HG03354 (cell line): ENCODE measurements around the gene TMEM91.
"Not testable (repeated sequence)": the region's sequence is repeated elsewhere in the genome, so short reads cannot be mapped to it uniquely, and the experiment has no call there.

ENCODE experiments used
- ATAC-seq: cut with Tn5 transposase; IDR thresholded peaks from one replicate; pipeline ENCODE4 v1.9.1; 2021; ENCODE audit warnings: mild to moderate bottlenecking; ENCODE audit not compliant: unreplicated experiment, poor library complexity, severe bottlenecking

The TMEM91 gene

GRCh38 chr19:41376241-41376997 lies at the start of gene TMEM91:
Gene TMEM91 (plus strand): TSS chr19:41376533. CDS start chr19:41378310, 1,777 bp downstream.
- no peak for ATAC-seq

- no peak for ATAC-seq
Measured at GRCh38 chr19:41327076-41327575, 49.2 kb upstream of the TMEM91 start.

GRCh38 chr19:41327576-41328156 lies 48.7 kb upstream of the TMEM91 start:
- peak; percentile 50 for ATAC-seq

- peak; percentile 6 for ATAC-seq
Measured at GRCh38 chr19:41328157-41328841, 48.0 kb upstream of the TMEM91 start.

GRCh38 chr19:41328842-41329225 lies 47.5 kb upstream of the TMEM91 start:
- ATAC-seq = no peak

GRCh38 chr19:41330481-41330880 lies 45.9 kb upstream of the TMEM91 start:
- no peak for ATAC-seq

- no peak for ATAC-seq
Measured at GRCh38 chr19:41330946-41331678, 45.2 kb upstream of the TMEM91 start.

- no peak for ATAC-seq
Measured at GRCh38 chr19:41332000-41332399, 44.3 kb upstream of the TMEM91 start.

GRCh38 chr19:41332468-41332867 lies 43.9 kb upstream of the TMEM91 start:
- no peak for ATAC-seq

GRCh38 chr19:41334793-41335192 lies 41.5 kb upstream of the TMEM91 start:
- no peak for ATAC-seq

GRCh38 chr19:41335467-41335866 lies 40.9 kb upstream of the TMEM91 start:
- no peak for ATAC-seq

- ATAC-seq = no peak
Measured at GRCh38 chr19:41339936-41340335, 36.4 kb upstream of the TMEM91 start.

GRCh38 chr19:41341669-41342490 lies 34.5 kb upstream of the TMEM91 start:
- no peak for ATAC-seq

- ATAC-seq = no peak
Measured at GRCh38 chr19:41344162-41344561, 32.2 kb upstream of the TMEM91 start.

- ATAC-seq = not testable (repeated sequence)
Measured at GRCh38 chr19:41346916-41347315, 29.4 kb upstream of the TMEM91 start.

- peak; percentile 4 for ATAC-seq
Measured at GRCh38 chr19:41350735-41351338, 25.5 kb upstream of the TMEM91 start.

GRCh38 chr19:41351339-41352245 lies 24.7 kb upstream of the TMEM91 start:
- ATAC-seq = peak; percentile 37

GRCh38 chr19:41352279-41352608 lies 24.1 kb upstream of the TMEM91 start:
- ATAC-seq = no peak
